ENCODE results near the gene CYP39A1. TPM values are rescaled to one million over a fixed set of nuclear protein-coding genes. Genes with fewer than 3 reads are reported as not detected.

The CYP39A1 gene
- total and polyA plus RNA-seq, 9 of the 15 experiments (the other 6 are each of a cell fraction or from before 2014, with no cell fraction given), result not detected

DNA sequence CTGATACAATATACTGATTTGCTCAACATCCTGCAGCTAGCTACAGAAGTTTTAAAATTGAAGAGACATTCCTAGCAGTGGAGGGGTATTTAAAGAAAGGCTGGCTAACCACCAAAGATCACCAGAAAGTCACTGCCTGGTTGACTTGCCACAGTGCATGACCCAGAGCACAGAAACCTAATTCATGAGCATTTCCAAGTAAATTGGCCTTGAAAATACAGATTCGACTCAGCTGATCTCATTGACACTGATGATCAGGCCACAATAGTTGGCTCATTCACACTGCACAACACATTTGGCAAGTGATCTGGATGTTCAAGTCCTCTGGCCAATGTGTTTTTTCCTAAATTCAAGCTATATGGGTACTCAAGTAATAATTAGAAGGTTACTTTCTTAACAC lies 21.8 kb upstream of the CYP39A1 start:
- WGBS (ENCODE audit: insufficient coverage, low coverage, missing lambda C conversion rate), result 0% methylated on average over 1 of the region's 1 CpG
- H3K36me3 ChIP-seq (ENCODE audit: control insufficient read depth, insufficient read depth, low read length), result no peaks in the 10 kb centered on the region

DNA sequence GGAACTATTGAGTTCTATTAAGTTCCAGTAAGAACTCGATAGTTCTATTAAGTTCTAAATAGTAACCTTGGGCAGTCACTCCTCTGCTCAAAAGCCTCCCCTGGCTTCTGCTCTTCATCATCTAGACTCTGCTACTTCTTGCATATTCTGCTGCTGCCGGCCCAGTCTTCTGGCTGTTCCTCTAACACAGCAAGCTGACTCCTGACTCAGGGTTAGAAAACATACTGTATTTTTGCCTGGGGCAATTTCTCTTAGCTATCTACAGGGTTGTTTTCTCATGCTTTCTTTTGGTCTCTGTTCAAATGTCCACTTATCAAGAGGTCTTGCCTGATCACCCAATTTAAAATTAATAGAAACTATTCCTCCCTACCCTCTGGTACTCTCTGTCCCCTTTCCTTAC lies 14.8 kb upstream of the CYP39A1 start:
- no peaks in the 10 kb centered on the region for H3K9me1 ChIP-seq (ENCODE audit: control insufficient read depth, insufficient read depth, low read length)
- intact Hi-C loops (cut with micrococcal nuclease), result no loop called here
- no peak overlapping the region for H3K4me3 ChIP-seq
- no peak overlapping the region for H3K4me2 ChIP-seq (ENCODE audit: insufficient read depth, low read length)
- H3K27ac ChIP-seq (ENCODE audit: extremely low read depth, low read depth, low read length), result no peak overlapping the region
- H2AFZ ChIP-seq (ENCODE audit: low read depth, low read length), result no peak overlapping the region
- no peaks in the 10 kb centered on the region for H3K79me2 ChIP-seq (ENCODE audit: control insufficient read depth, insufficient read depth, low read length)
- no peak for DNase-seq (ENCODE audit: extremely low read depth in 1 of 4, low spot score in 3 of 4)
- H3K4me1 ChIP-seq (replicated peaks in 1 of 2; ENCODE audit: control insufficient read depth in 2 of 2, insufficient read depth in 2 of 2, low read length in 2 of 2), result no peaks in the 10 kb centered on the region
- no peak for FAIRE-seq
- no peaks in the 10 kb centered on the region for H4K20me1 ChIP-seq (replicated peaks; ENCODE audit: control insufficient read depth, insufficient read depth, low read length)
- TF ChIP-seq RNF2 (IDR thresholded peaks at IDR 0.05) (no peak), ZFP30 (CRISPR knock-in tag; IDR thresholded peaks at IDR 0.05; ENCODE audit: borderline replicate concordance) (no peak)
- no peak overlapping the region for H3K9ac ChIP-seq (ENCODE audit: insufficient read depth in 1 of 2, low read depth in 2 of 2, low read length in 2 of 2)
- no TSS peak for BruUV-seq (replicated peaks)
- ATAC-seq, result no peak
- H3K27me3 ChIP-seq (ENCODE audit: control insufficient read depth in 2 of 2, insufficient read depth in 2 of 2, low read length in 2 of 2), result no peaks in the 10 kb centered on the region
- no peaks in the 10 kb centered on the region for H3K36me3 ChIP-seq (ENCODE audit: control insufficient read depth, insufficient read depth, low read length)
- in situ Hi-C loops (cut with MboI), result no loop called here
- H3K9me3 ChIP-seq (replicated peaks; ENCODE audit: control insufficient read depth, insufficient read depth, low read depth, low read length), result no peaks in the 10 kb centered on the region
- POLR2A ChIA-PET, result interaction anchor here (1.3 kb wide), 1 partner anchor 12 kb away, joined by 5 read pairs; no protein-coding TSS in a partner anchor
- CTCF ChIA-PET (ENCODE audit: low intra/inter-chr PET ratio), result no interaction called here
- WGBS (ENCODE audit: insufficient coverage, low coverage, missing lambda C conversion rate), result 3% methylated on average over 2 of the region's 2 CpGs

More for the DNA sequence above, 21.8 kb upstream of the CYP39A1 start:
- FAIRE-seq (no peak), DNase-seq (ENCODE audit: extremely low read depth in 1 of 4, low spot score in 3 of 4) (no peak), ATAC-seq (no peak)
- Histone ChIP-seq H3K4me3 (no peak overlapping the region), H2AFZ (ENCODE audit: low read depth, low read length) (no peak overlapping the region), H3K9ac (ENCODE audit: insufficient read depth in 1 of 2, low read depth in 2 of 2, low read length in 2 of 2) (no peak overlapping the region), H3K4me1 (replicated peaks in 1 of 2; ENCODE audit: control insufficient read depth in 2 of 2, insufficient read depth in 2 of 2, low read length in 2 of 2) (no peaks in the 10 kb centered on the region), H3K27ac (ENCODE audit: extremely low read depth, low read depth, low read length) (no peak overlapping the region), H3K9me1 (ENCODE audit: control insufficient read depth, insufficient read depth, low read length) (no peaks in the 10 kb centered on the region), H3K27me3 (ENCODE audit: control insufficient read depth in 2 of 2, insufficient read depth in 2 of 2, low read length in 2 of 2) (no peaks in the 10 kb centered on the region), H3K79me2 (ENCODE audit: control insufficient read depth, insufficient read depth, low read length) (no peaks in the 10 kb centered on the region), H3K9me3 (replicated peaks; ENCODE audit: control insufficient read depth, insufficient read depth, low read depth, low read length) (no peaks in the 10 kb centered on the region), H4K20me1 (replicated peaks; ENCODE audit: control insufficient read depth, insufficient read depth, low read length) (no peaks in the 10 kb centered on the region), H3K4me2 (ENCODE audit: insufficient read depth, low read length) (no peak overlapping the region)
- intact Hi-C loops (cut with micrococcal nuclease), result no loop called here
- BruUV-seq (replicated peaks), result no TSS peak
- in situ Hi-C loops (cut with MboI), result no loop called here
- CTCF ChIA-PET (ENCODE audit: low intra/inter-chr PET ratio), result no interaction called here
- no peak for TF ChIP-seq CAMTA2 (CRISPR knock-in tag; conservative IDR thresholded peaks at IDR 0.05)
- POLR2A ChIA-PET, result interaction anchor here (0.6 to 0.7 kb wide), 3 partner anchors 20 to 1812 kb away, joined by 3 to 4 read pairs (median 3); no protein-coding TSS in a partner anchor

Data from K562 (cell line).